Common myeloid progenitor, CD34-positive (primary cell): ENCODE results near the gene DIP2C.

Experiments used
- CTCF ChIA-PET: fragments of 350-600 bp; sonication (Branson Sonifier 250); formaldehyde crosslinking; loops from one replicate; lab custom pipeline; 2021; ENCODE audit warnings: antibody characterized with exemption; lab: Charles Lee
- POLR2A ChIA-PET: fragments of 350-600 bp; sonication (Branson Sonifier 250); formaldehyde crosslinking; loops from one replicate; lab custom pipeline; 2021; ENCODE audit warnings: antibody characterized with exemption; lab: Charles Lee
- DNase-seq, 3 donors: peaks; one replicate each; pipeline versions ENCODE4 v3.0.0 to v3.0.0-alpha.2; 2013
- H3K27ac ChIP-seq, 2 experiments: 1 replicate in 1 of 2; 2 replicates in 1 of 2; pipeline ENCODE4 v1.7.0; 2013; ENCODE audit warnings: inconsistent platforms in 2 of 2, low read length in 2 of 2, mild to moderate bottlenecking in 2 of 2, low read depth in 1 of 2, moderate library complexity in 1 of 2; ENCODE audit not compliant: severe bottlenecking in 2 of 2, insufficient read depth in 1 of 2, poor library complexity in 1 of 2
- H3K27me3 ChIP-seq, 5 experiments: replicated peaks in 2 of 5; 1 replicate in 3 of 5; 2 replicates in 2 of 5; pipeline versions ENCODE4 v1.6.1 to v1.7.0; 2013; ENCODE audit warnings: low read length in 4 of 5, mild to moderate bottlenecking in 2 of 5, moderate library complexity in 2 of 5, inconsistent platforms in 1 of 5; ENCODE audit not compliant: insufficient read depth in 5 of 5, control insufficient read depth in 4 of 5
- H3K36me3 ChIP-seq, 4 experiments: 1 replicate in 2 of 4; 2 replicates in 2 of 4; pipeline versions ENCODE4 v1.6.1 to v1.7.0; 2013; ENCODE audit warnings: low read length in 3 of 4, control low read depth in 1 of 4, mild to moderate bottlenecking in 1 of 4; ENCODE audit not compliant: control insufficient read depth in 4 of 4, insufficient read depth in 4 of 4
- H3K4me1 ChIP-seq, 4 experiments: 1 replicate in 3 of 4; 2 replicates in 1 of 4; pipeline versions ENCODE4 v1.6.1 to v1.7.1; 2013; ENCODE audit warnings: low read length in 3 of 4, mild to moderate bottlenecking in 3 of 4, control low read depth in 1 of 4, inconsistent platforms in 1 of 4, moderate library complexity in 1 of 4; ENCODE audit not compliant: control insufficient read depth in 4 of 4, insufficient read depth in 4 of 4; ENCODE audit errors: control extremely low read depth in 1 of 4
- H3K4me3 ChIP-seq, 7 experiments: 1 replicate in 4 of 7; 2 replicates in 3 of 7; pipeline versions ENCODE4 v1.5.1 to v1.7.0; 2013; ENCODE audit warnings: mild to moderate bottlenecking in 7 of 7, low read length in 6 of 7, moderate library complexity in 6 of 7, inconsistent platforms in 2 of 7, low read depth in 2 of 7, control low read depth in 1 of 7; ENCODE audit not compliant: insufficient read depth in 4 of 7, control insufficient read depth in 1 of 7; ENCODE audit errors: extremely low read depth in 1 of 7
- H3K9me3 ChIP-seq, 5 experiments: 1 replicate in 4 of 5; 2 replicates in 1 of 5; pipeline versions ENCODE4 v1.6.1 to v1.7.1; 2013; ENCODE audit warnings: low read length in 4 of 5, mild to moderate bottlenecking in 2 of 5, inconsistent platforms in 1 of 5, low read depth in 1 of 5, moderate library complexity in 1 of 5; ENCODE audit not compliant: control insufficient read depth in 4 of 5, insufficient read depth in 2 of 5; ENCODE audit errors: control extremely low read depth in 1 of 5
- WGBS: methylation state at CpG from one replicate; pipeline ENCODE4 v1.1.5; 2013; ENCODE audit not compliant: insufficient coverage; 5-methylcytosine and 5-hydroxymethylcytosine counted together

DIP2C gene

GRCh38 chr10:690372-691161, 1.1 kb upstream of the DIP2C start:
- Histone ChIP-seq H3K4me1 (peaks cover 0 to 10% (median 2%) of the 10 kb centered on the region in 4 experiments), H3K4me3 (peak overlapping the region in 3 of 7 experiments; percentile 29 to 45 (median 36)), H3K27me3 (peaks cover 2 to 74% (median 29%) of the 10 kb centered on the region in 5 experiments), H3K27ac (no peak overlapping the region), H3K36me3 (no peaks in the 10 kb centered on the region), H3K9me3 (peaks cover 0 to 25% (median 8%) of the 10 kb centered on the region in 5 experiments)
- POLR2A ChIA-PET: no interaction called here
- DNase-seq: no peak
- CTCF ChIA-PET: no interaction called here
- WGBS: 70% methylated on average over 22 of the region's 32 CpGs

GRCh38 chr10:689121-689451, 382 bp downstream of the DIP2C start:
- ChIA-PET POLR2A (no interaction called here), CTCF (no interaction called here)
- H3K36me3 ChIP-seq: no peaks in the 10 kb centered on the region
- H3K4me3 ChIP-seq: peak overlapping the region in 2 of 7 experiments; percentile 28 to 36
- under 1% methylated on average over 31 of the region's 42 CpGs for WGBS
- peak in 1 of 3 donors; percentile 6 for DNase-seq
- peaks cover 0 to 74% (median 27%) of the 10 kb centered on the region in 5 experiments for H3K27me3 ChIP-seq
- peaks cover 0 to 10% (median 2%) of the 10 kb centered on the region in 4 experiments for H3K4me1 ChIP-seq
- H3K9me3 ChIP-seq: peaks cover 0 to 31% (median 8%) of the 10 kb centered on the region in 5 experiments
- H3K27ac ChIP-seq: no peak overlapping the region

GRCh38 chr10:688312-689120, 952 bp downstream of the DIP2C start:
- no peak for DNase-seq
- Histone ChIP-seq H3K27me3 (peaks cover 0 to 75% (median 25%) of the 10 kb centered on the region in 5 experiments), H3K36me3 (no peaks in the 10 kb centered on the region), H3K4me1 (peaks cover 0 to 10% (median 2%) of the 10 kb centered on the region in 4 experiments), H3K27ac (no peak overlapping the region), H3K9me3 (peaks cover 0 to 33% (median 8%) of the 10 kb centered on the region in 5 experiments), H3K4me3 (peak overlapping the region in 2 of 7 experiments; percentile 28 to 36)
- POLR2A ChIA-PET: no interaction called here
- 10% methylated on average over 49 of the region's 57 CpGs for WGBS
- CTCF ChIA-PET: no interaction called here

GRCh38 chr10:687583-688311, 1.7 kb downstream of the DIP2C start:
- 96% methylated on average over 19 of the region's 21 CpGs for WGBS

GRCh38 chr10:686155-686931, 3.1 kb downstream of the DIP2C start:
- peaks cover 0 to 75% (median 19%) of the 10 kb centered on the region in 5 experiments for H3K27me3 ChIP-seq
- peaks cover 0 to 10% (median 2%) of the 10 kb centered on the region in 4 experiments for H3K4me1 ChIP-seq
- ChIA-PET CTCF (no interaction called here), POLR2A (no interaction called here)
- peaks cover 0 to 33% (median 8%) of the 10 kb centered on the region in 5 experiments for H3K9me3 ChIP-seq
- no peak overlapping the region for H3K4me3 ChIP-seq
- DNase-seq: no peak
- H3K27ac ChIP-seq: no peak overlapping the region
- no peaks in the 10 kb centered on the region for H3K36me3 ChIP-seq
- WGBS: 95% methylated on average over 17 of the region's 19 CpGs

More at GRCh38 chr10:687583-688311, 1.7 kb downstream of the DIP2C start:
- ChIA-PET CTCF (no interaction called here), POLR2A (no interaction called here)
- H3K36me3 ChIP-seq: no peaks in the 10 kb centered on the region
- no peak for DNase-seq
- H3K27me3 ChIP-seq: peaks cover 0 to 75% (median 22%) of the 10 kb centered on the region in 5 experiments
- H3K27ac ChIP-seq: no peak overlapping the region
- H3K9me3 ChIP-seq: peaks cover 0 to 33% (median 8%) of the 10 kb centered on the region in 5 experiments
- no peak overlapping the region for H3K4me3 ChIP-seq
- H3K4me1 ChIP-seq: peaks cover 0 to 10% (median 2%) of the 10 kb centered on the region in 4 experiments

GRCh38 chr10:685613-686012, 3.9 kb downstream of the DIP2C start:
- Histone ChIP-seq H3K9me3 (peaks cover 0 to 33% (median 8%) of the 10 kb centered on the region in 5 experiments), H3K27ac (no peak overlapping the region), H3K4me1 (peaks cover 0 to 10% (median 2%) of the 10 kb centered on the region in 4 experiments), H3K36me3 (no peaks in the 10 kb centered on the region), H3K27me3 (peaks cover 0 to 69% (median 19%) of the 10 kb centered on the region in 5 experiments), H3K4me3 (no peak overlapping the region)
- WGBS: 100% methylated on average over 1 of the region's 7 CpGs
- POLR2A ChIA-PET: interaction anchor here (0.7 kb wide), 1 partner anchor 371 kb away, joined by 4 read pairs; no protein-coding TSS in a partner anchor
- CTCF ChIA-PET: interaction anchor here (1.5 kb wide), 1 partner anchor 11 kb away, joined by 3 read pairs; no protein-coding TSS in a partner anchor
- no peak for DNase-seq
